Endothelial cell of umbilical vein (primary cell): ENCODE results near the gene KREMEN1. TPM values are rescaled to one million over a fixed set of nuclear protein-coding genes. Genes with fewer than 3 reads are reported as not detected.

Source experiments
- BruUV-seq: library from RNA; stranded (reverse); fragments of 400-500 nt; replicated peaks from 2 replicates; lab custom pipeline; 2021; lab: Mats Ljungman, UMichigan
- CTCF ChIA-PET: fragments of 300-600, 350-600 bp; sonication (Branson Sonifier 250); formaldehyde crosslinking; loops from one replicate; lab custom pipeline; 2021; ENCODE audit warnings: antibody characterized with exemption, inconsistent platforms; lab: Charles Lee
- POLR2A ChIA-PET: fragments of 300-600, 350-600 bp; sonication (Branson Sonifier 250); formaldehyde crosslinking; loops from one replicate; lab custom pipeline; 2021; ENCODE audit warnings: antibody characterized with exemption, inconsistent platforms; lab: Charles Lee
- DNase-seq: peaks from one replicate; pipeline ENCODE4 v3.0.0-alpha.2; 2011; ENCODE audit warnings: low read depth, low spot score
- FAIRE-seq: peaks from 2 replicates; lab custom pipeline; 2011; peaks lifted over from hg19 to GRCh38; lab: Jason Lieb, UNC
- H2AFZ ChIP-seq: 2 replicates; pipeline ENCODE4 v1.6.0; 2012; ENCODE audit warnings: low read depth, low read length, control low read depth, inconsistent platforms
- H3K27ac ChIP-seq: 2 replicates; pipeline ENCODE4 v1.5.1; 2011; ENCODE audit warnings: low read depth, mild to moderate bottlenecking, control low read depth, low read length, moderate library complexity; ENCODE audit not compliant: insufficient read depth
- H3K27me3 ChIP-seq, 2 experiments: 2 replicates each; pipeline versions ENCODE4 v1.6.0 to v1.6.1; 2011; ENCODE audit warnings: low read length in 2 of 2, mixed read lengths in 1 of 2; ENCODE audit not compliant: control insufficient read depth in 2 of 2, insufficient read depth in 2 of 2
- H3K36me3 ChIP-seq, 2 experiments: 2 replicates in 1 of 2; 3 replicates in 1 of 2; pipeline ENCODE4 v1.5.1; 2011; ENCODE audit warnings: low read length in 2 of 2, mild to moderate bottlenecking in 1 of 2, moderate library complexity in 1 of 2; ENCODE audit not compliant: control insufficient read depth in 2 of 2, insufficient read depth in 2 of 2; ENCODE audit errors: extremely low read depth in 1 of 2
- H3K4me1 ChIP-seq: 3 replicates; pipeline ENCODE4 v1.5.1; 2011; ENCODE audit warnings: mild to moderate bottlenecking, low read length; ENCODE audit not compliant: control insufficient read depth, insufficient read depth; ENCODE audit errors: extremely low read depth
- H3K4me2 ChIP-seq: 2 replicates; pipeline ENCODE4 v1.6.1; 2011; ENCODE audit warnings: low read length, control low read depth, mixed read lengths; ENCODE audit not compliant: insufficient read depth
- H3K4me3 ChIP-seq, 3 experiments: fragments of 200-600 bp in 1 of 3; sonication (generic), shearing (Covaris generic) in 1 of 3; replicated peaks in 1 of 3; 2 replicates each; pipeline ENCODE4 v1.5.1; 2011 to 2016; ENCODE audit warnings: control low read depth in 3 of 3, low read length in 3 of 3, mild to moderate bottlenecking in 2 of 3, inconsistent platforms in 1 of 3, low read depth in 1 of 3, moderate library complexity in 1 of 3; ENCODE audit not compliant: insufficient read depth in 1 of 3
- H3K79me2 ChIP-seq: 2 replicates; pipeline ENCODE4 v1.6.0; 2012; ENCODE audit warnings: low read length, inconsistent platforms; ENCODE audit not compliant: control insufficient read depth, insufficient read depth
- H3K9ac ChIP-seq: replicated peaks from 2 replicates; pipeline ENCODE3; 2011; ENCODE audit warnings: low read length, control low read depth; ENCODE audit not compliant: insufficient read depth; ENCODE audit errors: extremely low read depth
- H3K9me1 ChIP-seq: replicated peaks from 3 replicates; pipeline ENCODE4 v1.6.0; 2011; ENCODE audit warnings: mild to moderate bottlenecking, low read length; ENCODE audit not compliant: control insufficient read depth, insufficient read depth; ENCODE audit errors: extremely low read depth
- H3K9me3 ChIP-seq: replicated peaks from 2 replicates; pipeline ENCODE4 v1.5.1; 2012; ENCODE audit warnings: low read length, inconsistent platforms; ENCODE audit not compliant: control insufficient read depth, insufficient read depth
- H4K20me1 ChIP-seq: replicated peaks from 2 replicates; pipeline ENCODE3; 2011; ENCODE audit warnings: mild to moderate bottlenecking, low read length; ENCODE audit not compliant: control insufficient read depth, insufficient read depth; ENCODE audit errors: extremely low read depth
- CTCF ChIP-seq, 2 donors: IDR thresholded peaks; 1 replicate in 1 of 2; 2 replicates in 1 of 2; pipeline ENCODE4 v1.5.1; 2011; ENCODE audit warnings: low read length in 2 of 2, mild to moderate bottlenecking in 2 of 2, moderate library complexity in 2 of 2, control low read depth in 1 of 2, inconsistent platforms in 1 of 2, low read depth in 1 of 2; ENCODE audit not compliant: insufficient read depth in 1 of 2; ENCODE audit errors: extremely low read depth in 1 of 2
- EZH2 ChIP-seq: IDR thresholded peaks from 2 replicates; pipeline ENCODE4 v1.6.1; 2012; ENCODE audit warnings: borderline replicate concordance, low read depth, mild to moderate bottlenecking, moderate library complexity, low read length, inconsistent platforms; ENCODE audit not compliant: severe bottlenecking
- FOS ChIP-seq: IDR thresholded peaks from 2 replicates; pipeline ENCODE4 v1.6.1; 2011; ENCODE audit warnings: mild to moderate bottlenecking, low read length, moderate library complexity, borderline replicate concordance; ENCODE audit not compliant: insufficient read depth
- GATA2 ChIP-seq: IDR thresholded peaks from 2 replicates; pipeline ENCODE4 v1.7.0; 2011; ENCODE audit warnings: low read depth, mild to moderate bottlenecking, moderate library complexity, mixed read lengths, low read length; ENCODE audit not compliant: insufficient read length, insufficient read depth
- JUN ChIP-seq: IDR thresholded peaks from 2 replicates; pipeline ENCODE4 v1.6.1; 2011; ENCODE audit warnings: borderline replicate concordance, low read depth; ENCODE audit not compliant: insufficient read length, insufficient read depth
- MYC ChIP-seq: IDR thresholded peaks from one replicate; pipeline ENCODE4 v1.6.1; 2011; ENCODE audit warnings: mild to moderate bottlenecking, low read depth, low read length
- POLR2A ChIP-seq: IDR thresholded peaks from 2 replicates; pipeline ENCODE4 v1.6.1; 2012; ENCODE audit warnings: low read depth, mild to moderate bottlenecking, control low read depth, low read length
- POLR2AphosphoS5 ChIP-seq: IDR thresholded peaks from 2 replicates; pipeline ENCODE4 v1.6.1; 2012; ENCODE audit warnings: low read depth, mild to moderate bottlenecking, control low read depth, low read length, moderate library complexity; ENCODE audit not compliant: insufficient read depth
- dilution Hi-C: fragments of 300-500 bp; cut with MboI; formaldehyde crosslinking; loops from one replicate; pipeline ENCODE4 v1.15.0; 2019; ENCODE audit warnings: low sequenced_read_pairs; ENCODE audit not compliant: extremely low pct_ligation_motif_present
- intact Hi-C: fragments of 100-400 bp; cut with micrococcal nuclease; formaldehyde crosslinking; loops from one replicate; pipeline ENCODE4 v1.10.0; 2022
- polyA plus RNA-seq, 4 experiments: library from polyadenylated mRNA; depleted of rRNA in 3 of 4; stranded (reverse) in 3 of 4; unstranded in 1 of 4; fragments of >200 nt; gene quantifications; 2 replicates each; pipeline versions ENCODE4 v1.2.1 to v1.2.3, GENCODE V29; 2011 to 2012; ENCODE audit warnings: missing spikeins in 1 of 4
- total RNA-seq: library from RNA; stranded (reverse); gene quantifications from 2 replicates; pipeline ENCODE4 v1.2.3, GENCODE V29; 2021
- TF ChIP-seq, protein P1 (sequence below): IDR thresholded peaks from 2 replicates; pipeline ENCODE4 v1.6.1; 2011; ENCODE audit not compliant: insufficient read depth, insufficient read length

The KREMEN1 gene
- total and polyA plus RNA-seq, 2 donors (not counting 3 experiments of a cell fraction or from before 2014, with no cell fraction given), result 0.58 to 1.1 TPM

DNA sequence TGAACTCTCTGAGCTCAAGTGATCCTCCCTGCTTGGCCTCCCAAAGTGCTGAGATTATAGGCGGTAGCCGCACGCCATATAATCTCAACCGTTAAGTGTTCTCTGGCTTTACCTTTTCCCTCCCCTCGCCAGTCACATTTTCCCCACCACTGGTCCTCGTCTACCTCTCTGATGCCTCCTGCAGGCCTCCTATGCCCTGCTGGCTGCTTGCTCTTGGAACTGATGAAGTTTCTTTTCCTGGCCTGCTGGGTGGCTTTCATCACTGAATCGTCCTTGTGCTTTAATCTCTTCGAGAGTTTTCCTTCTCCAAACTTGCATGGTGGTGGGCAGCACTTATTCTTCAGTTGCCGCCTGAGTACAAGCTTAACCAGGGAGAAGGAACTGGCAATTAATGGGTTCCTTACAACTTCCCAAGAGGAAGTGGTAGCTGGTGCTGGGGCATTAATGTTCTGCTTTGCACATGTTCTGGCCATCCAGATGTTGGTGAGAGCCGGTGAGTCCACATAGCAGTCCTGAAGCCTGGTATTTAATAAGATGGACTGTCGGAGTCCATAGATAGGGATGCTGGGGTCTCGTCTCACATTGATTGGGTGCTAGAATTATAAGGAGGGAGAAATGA lies 12.5 kb upstream of the KREMEN1 start:
- no peak for FAIRE-seq
- POLR2A ChIA-PET, result no interaction called here
- Histone ChIP-seq H3K4me1 (no peaks in the 10 kb centered on the region), H3K9me3 (no peaks in the 10 kb centered on the region), H3K9me1 (no peaks in the 10 kb centered on the region), H3K79me2 (no peaks in the 10 kb centered on the region), H3K27ac (no peak overlapping the region), H2AFZ (no peak overlapping the region), H4K20me1 (no peaks in the 10 kb centered on the region), H3K36me3 (no peaks in the 10 kb centered on the region), H3K4me2 (no peak overlapping the region), H3K27me3 (peaks cover 0 to 4% of the 10 kb centered on the region in 2 experiments), H3K9ac (no peak overlapping the region), H3K4me3 (no peak overlapping the region)
- no peak for DNase-seq
- no TSS peak for BruUV-seq
- dilution Hi-C loops, result no loop called here
- intact Hi-C loops, result no loop called here
- CTCF ChIA-PET, result interaction anchor here (1.3 to 1.8 kb wide), 2 partner anchors 9 to 19 kb away, joined by 3 to 4 read pairs; no protein-coding TSS in a partner anchor
- TF ChIP-seq FOS (no peak), POLR2A (no peak), MYC (no peak), JUN (no peak), CTCF (IDR thresholded peaks at IDR 0.05; ENCODE audit: extremely low read depth in 1 of 2, insufficient read depth in 1 of 2, low read depth in 1 of 2, low read length in 2 of 2) (no peak), GATA2 (no peak), EZH2 (no peak), POLR2AphosphoS5 (no peak)
- TF ChIP-seq, protein P1, sequence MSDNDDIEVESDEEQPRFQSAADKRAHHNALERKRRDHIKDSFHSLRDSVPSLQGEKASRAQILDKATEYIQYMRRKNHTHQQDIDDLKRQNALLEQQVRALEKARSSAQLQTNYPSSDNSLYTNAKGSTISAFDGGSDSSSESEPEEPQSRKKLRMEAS, result no peak
